Spleen (tissue), 7 donors: ENCODE measurements around the gene SH3RF3.

Experiments used
- CTCF ChIP-seq, 11 experiments: fragments of 200-600 bp in 7 of 11; fragments of 450-650 bp in 4 of 11; sonication (generic) in 4 of 11; IDR thresholded peaks in 8 of 11; conservative IDR thresholded peaks in 3 of 11; 1 replicate in 7 of 11; 2 replicates in 4 of 11; pipeline versions ENCODE4 v1.4.0 to v1.8.0; 2016 to 2021; ENCODE audit warnings: antibody characterized with exemption in 11 of 11, inconsistent platforms in 4 of 11, mild to moderate bottlenecking in 1 of 11
- POLR2A ChIP-seq, 3 donors: fragments of 450-650 bp; IDR thresholded peaks; one replicate each; pipeline ENCODE4 v1.5.1; 2017; ENCODE audit warnings: antibody characterized with exemption in 3 of 3, mild to moderate bottlenecking in 1 of 3
- POLR2AphosphoS5 ChIP-seq, 3 donors: sonication (generic); formaldehyde crosslinking; IDR thresholded peaks; one replicate each; pipeline ENCODE4 v1.5.1; 2017; ENCODE audit warnings: antibody characterized with exemption in 3 of 3
- donor health status: DM: no; HTN: no; CAD: no; lungs with moderate emphysema.
- donor health status: DM: no; HTN: no; CAD: no.
- donor health status: DM: no; HTN: no; CAD: no.

DNA sequence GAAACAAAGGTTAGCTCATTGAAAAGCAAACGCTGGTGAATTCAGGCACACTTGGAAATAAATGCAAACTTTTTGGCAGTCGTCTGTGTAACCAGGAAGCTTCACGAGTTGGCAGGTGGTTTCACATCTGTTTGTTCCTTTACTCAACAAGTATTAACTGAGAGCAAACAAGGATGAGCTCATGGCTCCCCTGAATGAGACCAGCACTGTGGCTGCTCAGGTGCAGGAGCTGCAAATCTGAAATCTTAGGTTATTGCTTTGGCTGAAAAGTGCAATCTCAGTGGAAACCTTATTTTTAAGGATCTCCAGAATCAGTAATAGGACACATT lies 46.3 kb downstream of the SH3RF3 start:
- TF ChIP-seq POLR2A (IDR thresholded peaks at IDR 0.05) (no peak), CTCF (IDR thresholded peaks at IDR 0.05 in 8 of 11, conservative IDR thresholded peaks at IDR 0.05 in 3 of 11) (no peak), POLR2AphosphoS5 (IDR thresholded peaks at IDR 0.05) (no peak)
